Measurements from ENCODE around the gene USP5.
"Not testable (repeated sequence)": the region's sequence is repeated elsewhere in the genome, so short reads cannot be mapped to it uniquely, and the experiment has no call there.

USP5 gene

DNA sequence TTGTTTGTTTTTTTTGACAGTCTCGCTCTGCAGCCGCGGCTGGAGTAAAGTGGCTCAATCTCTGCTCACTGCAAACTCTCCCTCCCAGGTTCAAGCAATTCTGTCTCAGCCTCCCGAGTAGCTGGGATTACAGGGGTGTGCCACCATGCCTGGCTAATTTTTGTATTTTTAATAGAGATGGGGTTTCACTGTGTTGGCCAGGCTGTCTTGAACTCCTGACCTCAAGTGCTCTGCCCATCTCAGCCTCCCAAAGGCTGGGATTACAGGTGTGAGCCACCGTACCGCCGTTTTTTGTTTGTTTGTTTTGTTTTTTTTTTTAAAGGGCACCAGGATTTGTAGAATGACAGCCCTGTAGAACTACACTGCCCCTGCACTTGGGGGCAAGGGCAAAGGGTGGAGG is 36.8 kb downstream of the USP5 start:
- not testable (repeated sequence) for DNase-seq (ENCODE audit: low spot score)

DNA sequence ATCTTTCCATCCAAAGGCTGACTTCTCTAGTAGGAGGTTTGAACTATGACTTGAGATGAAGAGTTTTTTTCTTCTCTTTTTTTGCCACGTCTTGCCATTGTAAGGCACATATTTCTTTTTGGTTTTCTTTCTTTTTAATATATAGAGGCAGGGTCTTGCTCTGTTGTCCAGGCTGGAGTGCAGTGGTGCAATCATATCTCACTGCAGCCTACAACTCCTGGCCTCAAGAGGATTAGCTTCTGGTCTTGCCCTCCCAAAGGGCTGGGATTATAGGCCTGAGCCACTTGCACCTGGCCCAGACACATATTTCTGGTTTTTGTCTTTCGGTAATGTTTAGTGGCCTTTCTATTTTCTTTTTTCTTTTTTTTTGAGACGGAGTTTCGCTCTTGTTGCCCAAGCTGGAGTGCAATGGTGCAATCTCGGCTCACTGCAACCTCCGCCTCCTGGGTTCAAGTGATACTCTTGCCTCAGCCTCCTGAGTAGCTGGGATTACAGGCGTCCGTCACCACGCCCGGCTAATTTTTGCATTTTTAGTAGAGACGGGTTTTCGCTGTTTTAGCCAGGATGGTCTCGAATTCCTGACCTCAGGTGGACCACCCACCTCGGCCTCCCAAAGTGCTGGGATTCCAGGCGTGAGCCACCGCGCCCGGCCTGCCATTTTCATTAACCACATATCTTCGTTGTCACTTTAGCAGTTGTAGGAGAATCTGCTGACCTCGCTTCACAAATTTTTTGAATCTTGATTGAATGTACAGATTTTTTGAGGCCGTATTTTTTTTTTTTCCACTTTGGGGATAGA is 38.0 kb downstream of the USP5 start:
- not testable (repeated sequence) for DNase-seq (ENCODE audit: low spot score)

DNA sequence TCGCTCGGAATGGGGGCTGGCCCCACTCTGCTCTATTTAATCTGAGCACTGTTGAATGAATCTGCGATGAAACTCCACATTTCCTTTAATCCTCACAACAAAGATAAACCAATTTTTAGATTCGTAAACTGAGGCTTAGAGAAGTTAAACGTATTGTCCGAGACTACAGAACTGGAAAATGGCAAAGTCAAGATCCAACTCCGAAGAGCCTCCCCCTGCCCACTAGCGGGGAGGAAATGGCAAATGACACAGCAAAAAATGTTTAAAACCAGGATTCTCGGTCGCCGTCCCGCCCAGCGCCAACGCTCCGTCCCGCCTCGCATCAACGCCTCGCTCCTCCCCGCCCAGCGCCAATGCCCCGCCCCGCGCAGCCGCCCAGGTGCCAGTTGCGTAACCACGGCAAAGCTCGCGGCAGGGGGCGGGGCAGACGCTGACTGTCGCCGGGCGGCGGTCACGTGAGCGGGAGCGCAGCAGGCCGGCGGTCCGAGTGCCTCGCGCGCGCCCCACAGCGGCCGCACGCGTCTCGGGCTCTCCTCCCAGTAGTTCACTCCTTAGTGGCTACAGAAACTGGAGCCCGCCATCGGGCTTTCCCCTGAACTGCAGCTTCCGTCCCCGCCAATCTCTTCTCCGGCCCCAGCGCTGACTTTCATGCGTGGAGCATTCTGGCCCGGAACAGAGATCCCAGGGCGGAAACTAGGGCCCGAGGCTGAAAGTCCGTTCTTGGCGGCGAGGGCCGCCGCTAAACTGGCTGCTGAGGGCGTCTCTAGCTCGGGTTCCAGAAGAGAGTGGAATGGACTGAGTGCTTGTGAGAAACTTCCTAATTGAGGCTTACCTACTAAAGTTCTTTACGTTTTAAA is 39.1 kb downstream of the USP5 start:
- peak; percentile 100 for DNase-seq (ENCODE audit: low spot score)

DNA sequence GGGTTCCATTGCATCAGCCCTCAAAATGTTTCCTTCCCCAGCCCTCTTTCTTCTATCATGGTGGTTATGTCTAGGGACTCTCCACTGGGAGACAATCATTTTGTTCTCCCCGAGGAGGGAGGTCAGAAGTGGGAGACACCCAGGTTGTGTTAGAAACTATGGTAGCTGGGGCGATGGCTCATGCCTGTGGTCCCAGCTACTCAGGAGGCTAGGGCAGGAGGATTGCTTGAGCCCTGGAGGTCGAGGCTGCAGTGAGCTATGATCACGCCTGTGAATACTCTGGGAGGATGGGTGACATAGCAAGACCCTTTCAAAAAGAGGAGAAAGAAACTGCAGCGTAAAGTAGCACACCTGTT is 39.7 kb downstream of the USP5 start:
- DNase-seq (ENCODE audit: low spot score): no peak

DNA sequence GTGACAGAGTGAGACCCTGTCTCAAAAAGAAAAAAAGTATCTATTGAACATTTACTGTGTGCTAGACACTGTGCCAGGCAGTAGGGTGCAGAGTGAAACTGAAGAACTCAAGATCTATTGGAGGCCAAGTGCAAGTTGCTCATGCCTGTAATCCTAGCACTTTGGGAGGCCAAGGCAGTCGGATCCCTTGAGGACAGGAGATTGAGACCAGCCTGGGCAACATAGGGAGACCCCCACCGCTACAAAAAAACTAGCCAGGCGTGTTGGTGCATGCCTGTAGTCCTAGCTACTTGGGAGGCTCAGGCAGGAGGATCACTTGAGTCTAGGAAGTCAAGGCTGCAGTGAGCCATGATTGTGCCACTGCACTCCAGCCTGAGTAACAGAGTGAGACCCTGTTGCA is 40.7 kb downstream of the USP5 start:
- DNase-seq (ENCODE audit: low spot score): not testable (repeated sequence)

DNA sequence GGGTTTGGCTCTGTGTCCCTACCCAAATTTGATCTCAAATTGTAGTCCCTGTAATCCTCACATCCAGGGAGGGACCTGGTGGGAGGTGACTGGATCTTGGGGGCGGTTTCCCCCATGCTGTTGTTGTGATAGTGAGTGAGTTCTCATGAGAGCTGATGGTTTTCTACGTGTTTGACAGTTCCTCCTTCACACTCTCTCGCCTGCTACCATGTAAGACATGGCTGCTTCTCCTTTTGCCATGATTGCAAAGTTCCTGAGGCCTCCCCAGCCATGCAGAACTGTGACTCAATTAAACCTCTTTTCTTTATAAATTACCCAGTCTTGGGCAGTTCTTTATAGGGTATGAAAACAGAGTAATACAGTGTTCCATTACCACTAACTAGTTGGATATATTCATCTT is 42.4 kb downstream of the USP5 start:
- no peak for DNase-seq (ENCODE audit: low spot score)

DNA sequence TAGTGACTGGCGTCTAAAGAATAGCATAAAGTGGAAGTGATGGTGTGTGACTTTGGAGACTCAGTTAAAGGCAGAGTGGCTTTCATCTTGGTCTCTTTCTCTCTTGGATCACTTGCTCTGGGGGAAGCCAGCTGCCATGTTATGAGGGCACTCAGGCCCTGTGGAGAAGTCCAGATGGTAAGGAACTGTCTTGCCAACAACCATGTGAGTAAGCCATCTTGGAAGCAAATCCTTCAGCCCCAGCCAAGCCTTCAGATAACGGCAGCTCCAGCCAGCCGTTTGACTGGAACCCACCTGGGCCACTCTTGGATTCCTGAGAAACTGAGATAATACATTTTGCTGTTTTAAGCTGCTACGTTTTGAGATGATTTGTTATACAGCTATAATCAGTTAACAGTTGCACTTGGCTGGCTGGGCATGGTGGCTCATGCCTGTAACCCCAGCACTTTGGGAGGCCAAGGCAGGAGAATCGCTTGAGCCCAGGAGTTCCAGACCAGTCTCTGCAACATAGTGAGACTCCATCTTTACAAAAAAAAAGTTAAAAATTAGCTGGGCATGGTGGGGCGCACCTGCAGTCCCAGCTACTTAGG is 45.0 kb downstream of the USP5 start:
- DNase-seq (ENCODE audit: low spot score): no peak

DNA sequence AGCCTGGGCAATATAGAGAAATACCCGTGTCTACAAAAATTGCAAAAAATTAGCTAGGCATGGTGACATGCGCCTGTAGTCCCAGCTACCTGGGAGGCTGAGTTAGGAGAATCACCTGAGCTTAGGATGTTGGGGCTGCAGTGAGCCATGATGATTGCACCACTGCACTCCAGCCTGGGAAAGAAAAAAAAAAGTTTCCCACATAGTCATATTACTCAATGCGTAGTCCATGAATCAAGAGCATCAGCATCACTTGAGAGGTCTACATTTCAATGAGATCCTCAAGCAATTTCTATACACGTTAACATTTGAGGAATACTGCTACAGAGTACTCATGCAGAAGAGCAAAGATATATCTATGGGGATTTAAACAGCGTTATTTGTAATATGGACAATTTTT is 47.5 kb downstream of the USP5 start:
- no peak for DNase-seq (ENCODE audit: low spot score)

DNA sequence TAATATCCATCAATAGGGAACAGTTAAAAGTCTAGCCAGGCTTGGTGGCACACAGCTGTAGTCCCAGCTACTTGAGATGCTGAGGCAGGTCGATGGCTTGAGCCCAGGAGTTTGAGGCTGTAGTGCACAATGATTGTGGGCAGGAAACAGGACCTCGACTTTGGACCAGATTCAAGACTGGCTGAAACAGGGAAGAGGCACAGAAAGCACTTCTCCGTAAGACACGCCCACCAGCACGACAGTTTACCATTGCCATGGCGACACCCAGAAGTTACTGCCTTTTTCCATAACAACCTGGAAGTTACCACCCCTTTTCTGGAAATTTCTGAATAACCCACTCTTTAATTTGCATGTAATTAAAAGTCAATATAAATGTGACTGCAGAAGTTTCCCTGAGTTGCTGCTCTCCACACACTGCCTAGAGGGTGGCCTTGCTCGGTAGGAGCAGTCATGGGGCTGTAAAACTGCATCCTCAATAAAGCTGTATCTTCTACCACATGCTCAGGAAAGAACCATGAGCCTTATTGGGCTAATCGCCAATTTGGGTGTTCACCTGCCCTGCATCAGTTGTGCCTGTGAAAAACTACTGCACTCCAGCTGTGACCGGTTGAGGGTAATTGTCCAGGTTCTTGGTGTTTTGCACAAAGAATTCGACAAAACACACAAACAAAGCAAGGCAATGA is 48.0 kb downstream of the USP5 start:
- no peak for DNase-seq (ENCODE audit: low spot score)

DNA sequence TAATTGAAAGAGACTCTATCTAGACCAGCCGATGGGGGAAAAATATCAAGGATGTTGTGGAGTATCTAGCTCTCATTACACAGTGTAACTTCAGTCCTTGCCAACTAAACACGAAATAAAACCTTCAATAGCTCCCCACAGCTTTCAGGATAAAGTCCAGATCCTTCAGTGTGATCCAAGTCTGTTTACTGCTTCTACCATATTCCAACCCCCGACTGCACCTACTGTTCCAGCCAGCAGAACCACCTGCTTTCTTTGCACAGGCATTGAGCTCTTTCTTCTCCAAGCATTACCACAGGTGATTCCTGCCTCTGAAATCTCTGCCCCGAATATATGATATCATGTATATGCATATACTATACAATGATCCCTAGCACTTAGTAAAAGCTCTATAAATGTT is 50.5 kb downstream of the USP5 start:
- no peak for DNase-seq (ENCODE audit: low spot score)

DNA sequence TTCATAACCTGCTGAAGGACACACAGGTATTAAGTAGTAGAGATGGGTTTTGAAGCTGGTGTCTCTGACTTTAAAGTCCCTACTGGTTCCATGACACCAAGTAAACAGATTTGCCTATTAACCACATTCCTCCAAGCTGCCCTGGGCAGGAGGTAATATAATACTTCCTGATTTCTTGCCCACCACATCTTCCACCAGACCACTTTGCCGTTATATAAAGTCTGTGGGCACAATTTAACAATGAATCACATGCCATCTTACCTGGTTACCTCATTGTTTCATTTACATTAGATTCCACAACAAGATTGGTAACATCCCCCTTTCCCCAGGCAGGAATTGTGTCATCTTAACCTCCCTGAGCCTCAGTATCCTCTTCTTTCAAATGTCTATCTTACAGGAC is 51.8 kb downstream of the USP5 start:
- DNase-seq (ENCODE audit: low spot score): no peak

DNA sequence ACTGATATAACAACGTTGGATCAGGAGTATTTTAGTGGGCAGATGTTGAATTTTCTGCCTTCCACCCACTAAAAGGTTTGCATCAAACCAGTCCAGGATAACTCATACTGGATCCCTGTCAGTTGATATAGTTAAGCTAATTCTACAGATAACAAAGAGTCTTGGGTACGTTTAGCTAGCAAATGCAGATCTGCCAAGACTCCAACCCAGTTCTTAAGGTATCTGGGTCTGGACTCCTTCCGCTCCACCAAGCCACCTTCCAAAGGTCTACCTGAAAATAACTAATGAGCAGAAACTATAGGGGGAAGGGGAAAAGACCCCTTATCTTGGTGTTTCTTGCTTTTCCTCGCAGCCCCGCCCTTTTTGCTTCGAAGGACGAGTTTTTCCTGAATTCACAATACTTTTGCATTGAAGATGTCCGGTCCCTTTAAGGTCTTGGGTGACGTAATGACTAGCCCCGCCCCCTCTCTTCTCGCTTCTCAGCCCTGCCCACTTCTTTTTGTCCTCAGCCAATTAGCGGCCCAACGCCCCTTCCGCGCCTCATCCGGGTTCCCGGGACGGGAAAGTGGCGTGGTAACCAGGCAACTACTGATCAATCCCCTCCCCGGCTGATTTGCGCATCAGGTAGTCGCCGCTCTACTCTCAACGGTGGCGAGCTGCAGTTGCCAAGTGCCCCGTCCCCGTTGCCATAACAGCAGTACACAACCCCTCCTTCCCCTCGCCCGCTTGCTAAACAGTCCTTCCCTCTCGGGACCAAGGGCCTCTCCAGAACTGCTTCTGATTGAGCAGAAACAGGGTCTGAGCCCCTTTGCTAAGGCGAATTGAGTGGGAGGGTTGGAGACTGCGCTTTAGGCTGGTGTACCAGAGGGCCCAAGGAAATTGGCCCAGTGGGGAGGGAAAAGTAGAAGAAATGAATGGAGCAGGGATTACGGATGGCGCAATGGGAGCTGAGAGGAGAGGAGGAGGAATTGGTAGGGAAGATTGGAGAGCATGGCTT is 52.6 kb downstream of the USP5 start, which contains the start of gene LRRC23:
Gene LRRC23 (plus strand): TSS at position 543 of the 997 bp plus-strand sequence. CDS start 812 bp downstream, outside the sequence.
- peak; percentile 96 for DNase-seq (ENCODE audit: low spot score)

DNA sequence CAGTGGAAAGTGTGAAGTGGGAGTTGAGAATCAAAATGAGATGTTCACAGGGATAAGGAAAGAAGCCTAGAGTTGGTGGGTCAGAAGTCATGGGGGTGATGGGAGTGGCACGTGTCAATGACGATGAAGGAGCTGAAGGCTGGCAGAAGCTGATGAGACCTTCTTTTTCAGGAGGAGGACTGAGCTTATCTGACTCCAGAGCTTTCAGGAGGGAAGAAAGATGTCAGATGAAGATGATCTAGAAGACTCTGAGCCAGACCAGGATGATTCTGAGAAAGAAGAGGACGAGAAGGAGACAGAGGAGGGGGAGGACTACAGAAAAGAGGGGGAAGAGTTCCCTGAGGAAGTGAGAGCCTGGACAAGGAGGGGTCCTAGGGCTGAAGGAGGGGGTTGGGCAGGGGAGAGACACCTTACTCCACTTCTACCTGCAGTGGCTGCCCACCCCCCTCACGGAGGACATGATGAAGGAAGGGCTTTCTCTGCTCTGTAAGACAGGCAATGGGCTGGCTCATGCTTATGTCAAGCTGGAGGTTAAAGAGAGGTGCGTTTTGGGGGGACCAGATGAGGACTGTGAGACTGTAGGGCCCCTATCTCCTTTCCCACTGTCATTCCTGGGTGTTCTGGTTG is 53.6 kb downstream of the USP5 start:
- no peak for DNase-seq (ENCODE audit: low spot score)

DNA sequence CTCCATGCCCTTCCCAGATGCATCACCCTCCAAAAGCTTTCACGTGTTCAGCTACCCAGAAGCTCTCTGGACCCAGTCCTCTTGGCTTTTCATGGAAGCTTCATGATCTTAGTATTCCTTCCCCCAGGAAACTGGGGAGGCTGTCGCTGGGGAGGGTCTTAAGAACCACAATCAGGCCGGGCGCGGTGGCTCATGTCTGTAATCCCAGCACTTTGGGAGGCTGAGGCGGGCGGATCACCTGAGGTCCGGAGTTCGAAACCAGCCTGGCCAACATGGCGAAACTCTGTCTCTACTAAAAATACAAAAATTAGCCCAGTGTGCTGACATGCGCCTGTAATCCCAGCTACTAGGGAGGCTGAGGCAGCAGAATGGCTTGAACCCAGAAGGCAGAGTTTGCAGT is 56.2 kb downstream of the USP5 start:
- DNase-seq (ENCODE audit: low spot score): not testable (repeated sequence)

DNA sequence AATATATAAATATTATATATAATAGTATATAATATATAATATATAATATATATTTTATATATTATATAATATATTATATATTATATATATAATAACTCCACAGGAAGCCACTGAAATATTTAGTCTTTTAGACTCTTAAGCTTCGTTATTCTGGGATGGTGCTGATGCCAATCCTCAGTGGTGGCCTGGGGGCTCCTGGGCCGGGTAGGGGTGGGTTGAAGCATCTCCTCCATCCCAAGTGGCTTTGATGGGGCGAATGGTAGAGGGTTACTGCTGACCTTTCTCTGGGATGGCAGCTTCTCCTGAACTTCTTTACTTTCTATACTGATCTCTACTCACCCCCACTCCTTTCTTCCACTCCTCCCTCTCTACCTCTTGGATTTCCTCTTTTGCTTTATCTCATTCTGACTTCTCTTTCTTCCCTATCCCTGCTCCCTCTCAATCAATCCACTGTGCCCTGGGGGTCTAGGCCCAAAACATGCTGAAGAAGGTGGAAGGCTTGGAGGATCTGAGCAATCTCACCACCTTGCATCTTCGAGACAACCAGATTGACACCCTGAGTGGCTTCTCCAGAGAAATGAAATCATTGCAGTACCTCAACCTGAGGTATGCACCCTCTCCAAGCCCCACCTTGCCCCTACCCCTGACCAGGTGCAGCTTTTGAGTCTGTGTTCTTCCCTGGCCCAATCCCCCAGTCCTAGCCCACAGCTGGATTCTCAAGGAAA is 57.6 kb downstream of the USP5 start:
- DNase-seq (ENCODE audit: low spot score): no peak

DNA sequence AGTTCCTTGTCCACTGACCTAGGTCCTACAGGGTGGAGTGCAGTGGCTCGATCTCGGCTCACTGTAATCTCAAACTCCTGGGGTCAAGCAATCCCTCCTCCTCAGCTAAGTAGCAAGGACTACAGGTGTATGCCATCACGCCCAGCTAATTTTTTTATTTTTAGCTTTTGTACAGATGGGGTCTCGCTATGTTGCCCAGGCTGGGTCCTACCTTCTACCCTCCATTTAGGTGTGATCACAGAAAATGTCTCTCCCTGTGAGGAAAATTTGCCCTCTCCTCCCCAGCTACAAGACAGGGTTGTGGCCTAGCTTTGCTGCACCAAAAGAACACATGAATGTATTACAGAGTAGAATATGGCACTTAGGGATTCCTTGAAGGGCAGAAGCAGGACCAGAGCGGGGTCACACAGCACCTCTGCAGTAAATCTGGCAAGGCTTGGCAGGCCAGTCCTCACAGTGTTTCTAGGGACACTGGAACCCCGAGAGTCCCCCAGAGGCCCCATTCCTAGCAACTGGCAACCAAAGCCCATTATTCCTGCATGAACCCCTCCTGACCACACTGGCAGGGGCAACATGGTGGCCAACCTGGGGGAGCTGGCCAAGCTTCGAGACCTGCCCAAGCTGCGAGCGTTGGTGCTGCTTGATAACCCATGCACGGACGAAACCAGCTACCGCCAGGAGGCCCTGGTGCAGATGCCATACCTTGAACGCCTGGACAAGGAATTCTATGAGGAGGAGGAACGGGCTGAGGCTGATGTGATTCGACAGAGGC is 60.4 kb downstream of the USP5 start:
- no peak for DNase-seq (ENCODE audit: low spot score)

DNA sequence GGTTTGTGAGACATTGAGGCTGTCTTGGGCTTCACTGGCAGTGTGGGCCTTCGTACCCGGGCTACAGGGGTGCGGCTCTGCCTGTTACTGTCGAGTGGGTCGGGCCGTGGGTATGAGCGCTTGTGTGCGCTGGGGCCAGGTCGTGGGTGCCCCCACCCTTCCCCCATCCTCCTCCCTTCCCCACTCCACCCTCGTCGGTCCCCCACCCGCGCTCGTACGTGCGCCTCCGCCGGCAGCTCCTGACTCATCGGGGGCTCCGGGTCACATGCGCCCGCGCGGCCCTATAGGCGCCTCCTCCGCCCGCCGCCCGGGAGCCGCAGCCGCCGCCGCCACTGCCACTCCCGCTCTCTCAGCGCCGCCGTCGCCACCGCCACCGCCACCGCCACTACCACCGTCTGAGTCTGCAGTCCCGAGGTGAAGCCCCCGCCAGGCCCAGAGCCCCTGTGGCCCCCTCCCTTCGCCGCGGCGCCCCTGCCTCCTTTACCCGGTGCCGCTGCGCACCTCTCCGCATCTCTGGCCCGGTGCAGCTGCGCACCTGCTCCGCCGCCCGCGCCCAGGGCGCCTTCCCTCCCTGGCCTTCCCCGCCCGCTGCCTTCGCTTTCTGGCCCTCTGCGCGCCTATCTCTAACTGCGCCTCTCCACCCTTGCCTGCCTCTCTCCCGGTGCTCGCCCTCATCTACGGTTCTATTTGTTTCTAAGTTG is 62.4 kb downstream of the USP5 start, which contains the start of gene ENO2:
Gene ENO2 (plus strand): TSS at position 335 of the 701 bp plus-strand sequence. CDS start 1,253 bp downstream, outside the sequence.
- no peak for DNase-seq (ENCODE audit: low spot score)
